Right ventricle myocardium superior (tissue), 1 donor: ENCODE results near the gene ERCC1. TPM values are rescaled to one million over a fixed set of nuclear protein-coding genes. Genes with fewer than 3 reads are reported as not detected.
"Not testable (repeated sequence)": the region's sequence is repeated elsewhere in the genome, so short reads cannot be mapped to it uniquely, and the experiment has no call there.

Source experiments
- ATAC-seq: fragments of 200-7000 bp; cut with Tn5 transposase; one replicate; pipeline ENCODE4 v1.9.1; 2020; ENCODE audit warnings: mild to moderate bottlenecking; ENCODE audit not compliant: poor library complexity
- DNase-seq: peaks from one replicate; pipeline ENCODE4 v3.0.0-alpha.2; 2020
- intact Hi-C: fragments of 100-400 bp; cut with DNase I; formaldehyde crosslinking; loops from one replicate; pipeline ENCODE4 v1.11.2; 2022
- total RNA-seq: library from RNA; stranded (reverse); fragmentation: NEBNext Ultra II Directional; extraction: Animal tissue kit (Norgen Biotek cat#: 25700); gene quantifications from one replicate; pipeline ENCODE4 v1.2.1, GENCODE V29; 2021
- donor health status: DM: no; HTN: yes; CAD: no; lungs with severe emphysema.

ERCC1 gene
- total RNA-seq, 1 donor from 2014 or later: 163 TPM

DNA sequence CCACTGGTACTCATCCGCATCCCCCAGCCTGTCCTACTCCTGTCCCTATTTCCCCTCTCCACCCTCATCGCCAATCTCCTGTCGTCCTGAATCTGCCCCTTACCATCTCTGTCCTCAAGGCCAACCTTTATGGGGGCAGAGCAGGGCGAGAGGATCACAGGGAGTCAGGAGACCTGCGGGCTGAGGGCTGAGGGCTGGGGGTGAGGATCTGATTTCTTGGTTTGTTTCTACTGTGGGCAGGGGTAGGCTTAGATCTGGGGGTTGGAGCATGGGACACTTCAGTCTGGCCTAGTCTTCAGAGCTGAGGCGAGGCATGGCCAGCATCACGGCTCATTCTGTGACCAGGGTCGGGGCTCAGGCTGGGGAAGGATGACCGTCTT, 16.5 kb upstream of the ERCC1 start:
- ATAC-seq (peak; percentile 1), DNase-seq (no peak)
- intact Hi-C loops: no loop called here

DNA sequence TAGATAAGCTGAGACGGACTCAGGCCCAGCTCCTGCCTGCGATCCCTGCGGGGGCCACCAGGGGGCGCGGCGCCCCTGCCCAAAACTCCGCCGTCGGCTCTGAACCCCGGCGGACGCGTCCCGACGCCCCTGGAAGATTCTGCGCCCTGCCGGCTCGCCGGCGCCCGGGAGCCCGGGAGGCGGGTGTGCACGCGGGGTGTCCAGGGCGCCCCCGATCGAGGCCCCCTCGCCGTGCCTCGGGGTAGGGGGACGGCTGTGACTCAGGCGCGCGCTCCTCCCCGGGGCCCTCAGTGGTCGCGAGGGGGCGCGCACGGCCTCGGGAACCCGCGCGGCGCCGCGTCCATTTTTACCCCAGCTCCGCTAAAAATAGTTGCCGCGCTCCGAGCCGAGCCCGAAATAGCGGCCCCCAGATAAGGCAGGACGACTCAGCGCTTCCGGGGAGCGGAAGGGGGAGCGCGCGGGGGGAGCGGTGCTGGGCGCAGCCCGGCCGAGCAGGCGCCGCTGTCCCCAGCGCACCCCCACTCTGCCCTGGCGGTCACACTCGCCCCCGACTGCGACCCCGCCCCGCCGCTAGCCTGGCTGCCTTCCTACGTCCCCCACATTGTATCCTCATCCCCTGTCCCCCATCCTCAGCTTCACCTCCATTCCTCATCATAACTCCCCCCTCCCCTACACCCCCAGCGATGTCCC, 16.0 kb upstream of the ERCC1 start:
- ATAC-seq (peak; percentile 80), DNase-seq (peak; percentile 92)
- intact Hi-C loops: loop anchor here (1.0 kb wide), 1 partner anchor 39 kb away; no protein-coding TSS in a partner anchor

DNA sequence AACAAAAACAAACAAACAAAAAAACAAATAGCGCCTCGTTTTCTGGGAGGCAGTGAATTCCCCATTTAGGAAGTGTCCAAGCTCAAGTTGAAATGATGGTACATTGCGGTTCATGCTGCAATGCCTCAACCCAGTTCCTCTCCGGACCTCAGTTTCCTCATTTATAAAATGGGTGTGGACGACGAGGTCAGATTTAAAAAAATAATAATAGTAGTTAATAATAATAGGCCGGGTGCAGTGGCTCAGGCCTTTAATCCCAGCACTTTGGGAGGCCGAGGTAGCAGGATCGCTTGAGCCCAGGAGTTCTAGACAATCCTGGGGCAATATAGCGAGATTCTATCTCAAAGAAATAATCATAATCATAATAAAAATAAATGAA, 15.5 kb upstream of the ERCC1 start:
- intact Hi-C loops: loop anchor here (1.0 kb wide), 1 partner anchor 39 kb away; no protein-coding TSS in a partner anchor
- ATAC-seq (no peak), DNase-seq (no peak)

DNA sequence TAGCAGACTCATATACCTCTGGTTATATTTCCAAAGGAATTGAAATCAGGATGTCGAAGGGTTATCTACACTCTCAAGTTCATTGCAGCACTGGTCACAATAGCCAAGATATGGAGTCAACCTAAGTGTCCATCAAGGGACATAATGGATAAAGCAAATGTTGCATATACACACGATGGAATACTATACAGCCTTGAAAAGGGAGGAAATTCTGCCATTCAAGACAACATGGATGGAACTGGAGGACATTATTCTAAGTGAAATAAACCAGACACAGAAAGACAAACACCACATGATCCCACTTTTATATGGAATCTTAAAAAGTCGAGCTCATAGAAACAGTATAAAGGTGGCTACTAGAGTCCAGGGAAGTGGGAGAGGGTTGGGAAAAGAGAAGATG, 13.6 kb upstream of the ERCC1 start:
- DNase-seq (no peak), ATAC-seq (no peak)
- intact Hi-C loops: no loop called here

DNA sequence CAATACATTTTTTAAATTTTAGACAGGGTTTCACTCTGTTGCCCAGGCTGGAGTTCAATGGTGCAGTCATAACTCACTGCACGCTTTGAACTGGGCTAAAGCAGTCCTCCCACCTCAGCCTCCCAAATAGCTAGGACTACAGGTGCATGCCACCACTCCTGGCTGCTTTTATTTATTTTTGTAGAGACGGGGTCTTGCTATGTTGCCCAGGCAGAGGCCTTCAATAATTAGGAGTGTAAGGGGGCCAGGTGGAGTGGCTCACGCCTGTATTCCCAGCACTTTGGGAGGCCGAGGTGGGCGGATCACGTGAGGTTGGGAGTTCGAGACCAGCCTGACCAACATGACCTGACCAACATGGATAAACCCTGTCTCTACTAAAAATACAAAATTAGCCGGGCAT, 8.8 kb upstream of the ERCC1 start:
- intact Hi-C loops, DNase-seq, ATAC-seq: not testable (repeated sequence)

DNA sequence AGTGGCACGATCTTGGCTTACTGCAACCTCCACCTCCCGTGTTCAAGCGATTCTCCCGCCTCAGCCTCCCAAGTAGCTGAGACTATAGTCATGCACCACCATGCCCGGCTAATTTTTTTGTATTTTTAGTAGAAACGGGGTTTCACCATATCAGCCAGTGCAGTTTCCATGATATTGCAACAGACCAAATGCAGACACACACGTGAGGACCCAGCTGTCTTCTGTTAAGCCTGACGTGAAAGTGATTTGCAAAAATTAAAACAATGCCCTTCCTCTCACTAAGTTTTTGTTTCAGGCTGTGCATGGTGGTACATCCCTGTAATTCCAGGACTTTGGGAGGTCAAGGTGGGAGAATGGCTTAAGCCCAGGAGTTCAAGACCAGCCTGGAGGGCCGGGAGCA, 7.3 kb upstream of the ERCC1 start:
- intact Hi-C loops, ATAC-seq, DNase-seq: not testable (repeated sequence)

DNA sequence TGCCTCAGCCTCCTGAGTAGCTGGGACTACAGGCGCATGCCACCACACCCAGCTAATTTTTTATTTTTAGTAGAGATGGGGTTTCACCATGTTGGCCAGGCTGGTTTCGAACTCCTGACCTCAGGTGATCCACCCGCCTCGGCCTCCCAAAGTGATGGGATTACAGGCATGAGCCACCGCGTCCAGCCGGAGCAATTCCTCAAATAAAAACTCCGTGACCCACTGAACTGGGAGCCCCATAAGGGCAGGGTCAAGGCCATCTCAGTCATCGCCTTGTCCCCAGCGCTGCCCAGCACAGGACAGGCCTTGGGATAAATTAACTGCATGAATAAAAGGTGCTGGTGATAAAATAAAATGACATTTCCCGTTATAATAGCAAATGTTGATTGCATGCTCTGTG, 6.2 kb upstream of the ERCC1 start:
- ATAC-seq, intact Hi-C loops, DNase-seq: not testable (repeated sequence)

DNA sequence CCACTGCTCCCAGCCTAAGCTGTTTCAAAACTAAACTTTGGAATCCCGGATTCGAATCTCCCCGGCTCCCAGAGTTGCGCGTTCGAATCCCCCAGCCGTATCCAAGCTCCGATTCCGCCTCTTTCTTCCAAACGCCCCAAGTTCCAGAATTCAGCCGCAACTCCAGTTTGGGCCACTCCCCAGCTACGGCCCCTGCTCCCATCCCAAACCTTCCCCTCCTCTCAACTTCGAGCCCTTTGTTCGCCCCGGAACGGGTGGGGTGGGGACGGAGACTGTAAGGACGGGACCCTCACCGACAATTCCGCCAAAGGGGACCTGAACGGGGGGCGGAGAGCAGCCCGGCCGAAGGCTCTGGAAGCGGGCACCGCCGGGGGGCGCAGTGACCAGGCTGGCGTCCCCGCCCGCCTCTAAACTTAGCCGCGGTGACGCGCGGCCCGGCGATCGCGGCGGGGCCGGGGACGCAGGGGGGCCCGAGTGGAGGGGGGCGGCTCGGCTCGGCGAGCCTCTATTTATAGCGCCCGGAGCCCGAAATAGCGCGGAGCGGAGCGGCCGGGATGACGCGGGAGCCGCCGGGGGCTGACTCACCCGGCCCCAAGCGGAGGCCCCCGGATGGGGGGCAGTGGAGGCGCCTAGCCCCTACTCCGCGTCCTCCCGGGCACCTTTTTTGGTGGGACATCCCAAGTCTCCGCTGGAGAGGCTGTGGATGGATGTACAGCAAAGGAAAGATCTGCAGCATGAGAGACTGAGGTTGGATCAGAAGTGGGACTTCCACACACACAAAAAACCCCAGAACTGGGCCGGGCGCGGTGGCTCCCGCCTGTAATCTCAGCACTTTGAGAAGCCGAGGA, 4.9 kb upstream of the ERCC1 start:
- ATAC-seq (peak; percentile 78), DNase-seq (peak; percentile 78)
- intact Hi-C loops: no loop called here

DNA sequence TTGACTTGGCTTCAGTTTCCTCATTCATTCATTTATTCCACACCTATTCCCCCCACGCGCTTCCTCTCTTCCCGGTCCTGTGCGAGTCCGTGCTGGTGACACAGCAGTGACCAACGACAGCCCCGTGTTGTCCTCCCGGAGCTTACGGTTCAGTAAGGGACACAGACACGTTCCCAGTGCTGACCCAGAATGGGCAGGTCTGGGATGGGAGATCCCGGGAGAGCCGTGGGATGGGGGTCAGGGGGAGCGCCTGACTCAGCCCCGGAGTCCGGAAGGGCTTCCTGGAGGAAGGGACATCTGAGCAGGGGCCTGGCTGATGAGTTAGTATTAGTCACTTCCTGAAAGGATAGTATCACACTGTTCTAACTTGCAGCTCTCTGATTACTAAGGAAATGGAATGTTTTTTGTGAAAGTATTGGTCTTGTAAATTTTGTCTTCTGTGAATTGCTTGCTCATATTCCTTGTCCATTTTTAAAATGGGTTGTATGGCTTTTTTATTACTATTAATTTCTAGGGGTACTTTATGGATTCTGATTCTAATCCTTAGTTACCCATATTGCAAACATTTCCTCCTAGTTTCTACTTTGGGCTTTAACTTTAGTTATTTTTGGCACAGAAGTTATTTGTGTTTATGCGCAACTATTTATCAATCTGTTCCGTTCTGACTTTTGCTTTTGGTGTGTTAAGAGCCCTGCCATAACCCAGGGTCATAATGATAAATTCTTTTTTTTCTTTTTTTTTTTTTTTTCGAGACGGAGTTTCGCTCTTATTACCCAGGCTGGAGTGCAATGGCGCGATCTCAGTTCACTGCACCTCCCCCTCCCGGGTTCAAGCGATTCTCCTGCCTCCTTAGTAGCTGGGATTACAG, 708 bp upstream of the ERCC1 start:
- intact Hi-C loops: no loop called here

DNA sequence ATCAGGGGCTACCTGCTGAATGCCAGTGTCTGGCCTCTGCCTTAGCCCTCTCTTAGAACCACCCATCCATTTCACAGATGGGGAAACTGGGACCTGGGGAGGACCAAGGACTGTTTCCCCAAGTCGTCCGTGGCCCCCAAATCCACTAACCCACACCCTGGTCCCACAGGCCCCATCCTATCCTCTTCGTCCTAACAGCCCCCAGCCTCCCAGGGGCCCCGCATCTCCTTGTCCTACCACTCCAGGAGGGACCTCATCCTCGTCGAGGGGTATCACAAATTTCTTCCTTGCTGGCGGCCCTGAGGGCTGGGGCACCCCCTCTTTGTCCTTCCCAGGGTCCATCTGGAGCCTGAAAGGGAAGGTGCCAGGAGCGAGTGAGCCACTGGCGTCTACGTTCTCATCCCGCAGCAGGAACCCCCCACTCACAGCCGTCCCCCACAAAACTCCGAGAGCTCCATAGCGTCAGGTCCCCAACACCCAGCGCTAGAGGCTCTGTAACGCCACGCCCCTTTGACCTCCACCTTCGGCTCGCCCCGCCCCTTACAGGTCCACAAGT, 606 bp downstream of the ERCC1 start:
- ATAC-seq (no peak), DNase-seq (no peak)
- intact Hi-C loops: no loop called here

More for the DNA sequence above, 708 bp upstream of the ERCC1 start:
- DNase-seq (peak; percentile 74), ATAC-seq (peak; percentile 19)

DNA sequence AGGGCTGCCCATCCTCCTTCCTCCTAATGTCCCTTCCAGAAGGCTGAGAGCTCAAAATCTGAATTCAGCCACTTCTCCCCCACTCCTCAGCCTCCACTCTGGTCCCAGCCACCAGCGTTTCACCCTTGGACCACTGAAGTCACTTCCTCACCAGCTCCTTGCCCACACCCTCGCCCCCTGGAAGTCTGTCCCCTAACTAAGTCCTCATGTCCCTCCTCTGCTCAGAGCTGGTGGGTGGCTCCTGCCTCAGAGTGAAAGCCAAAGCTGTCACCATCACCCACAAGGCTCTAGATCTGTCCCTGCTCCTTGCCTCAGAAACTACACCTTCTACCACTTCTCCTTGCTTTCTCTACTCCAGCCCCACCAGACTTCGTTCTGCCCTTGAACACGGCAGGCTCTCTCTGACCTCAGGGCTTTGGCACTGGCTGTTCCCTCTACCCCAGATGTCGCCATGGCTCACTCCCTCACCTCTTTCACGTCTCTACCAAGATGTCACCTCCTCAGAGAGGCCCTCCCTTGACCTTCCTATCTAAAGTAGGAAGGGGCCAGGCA, 1.7 kb downstream of the ERCC1 start:
- ATAC-seq (no peak), DNase-seq (no peak)
- intact Hi-C loops: no loop called here

DNA sequence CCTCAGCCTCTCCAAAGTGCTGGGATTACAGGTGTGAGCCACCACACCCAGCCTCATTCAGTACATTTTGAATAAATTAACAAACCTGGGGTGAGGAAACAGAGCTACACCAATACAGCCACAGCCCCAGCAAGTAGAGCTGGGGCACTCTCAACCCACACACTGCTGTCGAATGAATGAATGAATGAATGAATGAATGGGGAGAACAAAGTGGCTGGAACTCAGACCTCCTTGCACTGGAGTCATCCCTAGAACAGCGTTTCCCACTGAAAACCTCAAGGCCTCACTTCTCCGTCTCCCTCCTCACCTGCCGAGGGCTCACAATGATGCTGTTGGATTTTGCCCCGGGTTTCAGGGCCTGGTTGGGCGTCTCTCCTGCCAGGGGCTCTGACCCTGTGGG, 2.8 kb downstream of the ERCC1 start:
- no peak for ATAC-seq
- no peak for DNase-seq
- intact Hi-C loops: no loop called here

DNA sequence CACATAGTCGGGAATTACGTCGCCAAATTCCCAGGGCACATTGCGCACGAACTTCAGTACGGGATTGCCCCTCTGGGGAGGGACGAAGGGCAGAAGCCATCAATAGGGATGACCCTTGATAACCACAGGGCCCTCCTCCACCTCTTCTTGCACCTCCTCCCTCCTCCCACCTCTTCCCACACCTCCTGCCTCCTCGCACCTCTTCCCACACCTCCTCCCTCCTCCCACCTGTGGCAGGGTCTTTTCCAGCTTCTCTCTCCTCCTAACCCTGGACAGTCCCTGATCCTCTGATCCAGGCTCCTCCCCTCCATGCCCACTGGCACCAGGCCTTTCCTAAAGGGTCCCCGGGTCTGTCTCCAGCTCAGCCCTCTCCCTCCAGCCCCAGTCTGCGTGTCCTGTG, 3.4 kb downstream of the ERCC1 start:
- intact Hi-C loops: no loop called here
- DNase-seq: no peak

DNA sequence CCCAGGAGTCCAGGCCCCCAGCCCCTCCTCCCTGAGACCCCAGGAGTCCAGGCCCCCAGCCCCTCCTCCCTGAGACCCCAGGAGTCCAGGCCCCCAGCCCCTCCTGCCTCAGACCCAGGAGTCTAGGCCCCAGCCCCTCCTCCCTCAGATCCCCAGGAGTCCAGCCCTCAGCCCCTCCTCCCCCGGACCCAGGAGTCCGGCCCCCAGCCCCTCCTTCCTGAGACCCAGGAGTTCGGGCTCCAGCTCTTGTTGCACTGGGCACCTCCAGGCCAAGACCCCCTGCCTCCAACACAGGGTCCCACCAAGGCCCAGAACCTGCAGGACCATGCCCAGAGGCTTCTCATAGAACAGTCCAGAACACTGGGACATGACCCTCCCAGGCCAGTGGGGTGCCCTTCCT, 3.8 kb downstream of the ERCC1 start:
- DNase-seq: no peak

More for the DNA sequence above, 3.4 kb downstream of the ERCC1 start:
- no peak for ATAC-seq

DNA sequence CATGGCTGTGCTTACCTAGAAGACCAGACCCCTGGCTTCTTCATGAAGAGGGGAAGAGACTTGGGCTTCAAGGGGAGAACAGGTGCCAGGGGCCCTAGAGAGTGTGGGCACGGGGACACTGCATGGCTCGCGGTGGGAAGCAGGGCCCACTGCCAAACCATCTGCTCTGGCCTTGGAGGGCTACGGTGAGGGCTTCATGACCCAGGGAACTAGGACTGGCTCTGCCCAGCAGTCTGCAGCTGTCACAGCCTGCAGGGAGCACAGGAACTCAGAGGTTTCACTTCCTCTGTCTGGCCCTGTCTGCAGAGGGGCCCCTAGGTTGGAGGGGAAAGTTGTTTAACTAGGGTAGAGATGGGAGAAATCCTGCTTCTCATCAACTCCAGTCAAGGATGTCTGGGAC, 4.3 kb downstream of the ERCC1 start:
- intact Hi-C loops: no loop called here
- no peak for ATAC-seq
- DNase-seq: peak; percentile 63

More for the DNA sequence above, 3.8 kb downstream of the ERCC1 start:
- intact Hi-C loops: no loop called here
- no peak for ATAC-seq

DNA sequence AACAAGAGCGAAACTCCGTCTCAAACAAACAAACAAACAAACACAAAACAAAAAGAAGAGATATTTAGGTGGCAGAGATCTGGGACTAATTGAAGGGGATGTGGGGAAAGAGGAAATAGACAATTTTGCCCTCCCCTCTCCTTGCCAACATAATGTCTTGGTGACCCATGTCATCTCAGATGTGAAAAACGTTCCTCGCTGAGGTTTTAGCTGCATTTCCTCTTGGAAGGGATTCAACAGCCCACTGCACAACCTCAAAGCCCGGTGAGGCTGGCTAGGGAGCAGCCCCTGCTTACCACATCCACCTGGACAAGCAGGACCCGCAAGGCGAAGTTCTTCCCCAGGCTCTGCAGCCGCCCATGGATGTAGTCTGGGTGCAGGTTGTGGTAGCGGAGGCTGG, 4.9 kb downstream of the ERCC1 start:
- ATAC-seq: no peak
- no peak for DNase-seq
- intact Hi-C loops: no loop called here

DNA sequence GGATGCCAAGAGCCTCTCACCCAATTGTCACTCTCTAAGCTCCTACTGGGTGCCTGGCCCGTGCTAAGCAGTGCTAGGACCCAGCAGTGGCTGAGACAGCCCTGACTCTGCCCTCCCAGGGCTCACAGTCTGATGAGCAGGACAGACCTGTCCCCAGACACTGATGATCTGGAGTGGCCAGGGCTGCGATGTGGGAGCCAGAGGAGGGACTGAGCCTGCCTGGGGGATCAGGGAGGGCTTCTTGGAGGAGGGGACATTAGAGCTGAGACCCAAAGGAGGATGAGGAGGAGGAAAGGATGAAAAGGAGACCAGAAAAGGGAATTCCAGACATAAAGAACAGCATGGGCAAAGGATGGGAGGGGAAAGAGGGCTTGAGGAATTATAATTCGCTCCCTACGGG, 6.6 kb downstream of the ERCC1 start:
- ATAC-seq: no peak
- peak; percentile 3 for DNase-seq
- intact Hi-C loops: no loop called here

DNA sequence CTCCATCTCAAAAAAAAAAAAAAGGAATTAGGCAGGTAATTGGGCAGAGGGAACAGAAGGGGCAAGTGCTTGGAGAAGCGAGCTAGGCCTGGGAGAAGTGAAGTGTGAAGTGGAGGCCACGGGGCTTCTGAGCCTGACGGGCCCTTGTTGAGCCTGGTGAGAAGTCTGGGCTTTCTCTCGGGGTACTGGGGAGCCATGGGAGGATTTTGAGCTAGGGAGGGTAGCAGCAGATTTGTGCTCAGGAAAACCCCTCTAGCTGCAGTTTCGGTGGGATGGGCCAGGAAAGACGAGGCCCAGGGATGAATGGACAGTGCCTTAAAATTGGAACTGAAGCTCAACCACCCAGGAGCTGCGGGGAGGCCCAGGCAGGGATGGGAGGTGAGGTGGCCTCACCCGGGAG, 9.2 kb downstream of the ERCC1 start:
- ATAC-seq (no peak), DNase-seq (peak; percentile 4)
- intact Hi-C loops: no loop called here

DNA sequence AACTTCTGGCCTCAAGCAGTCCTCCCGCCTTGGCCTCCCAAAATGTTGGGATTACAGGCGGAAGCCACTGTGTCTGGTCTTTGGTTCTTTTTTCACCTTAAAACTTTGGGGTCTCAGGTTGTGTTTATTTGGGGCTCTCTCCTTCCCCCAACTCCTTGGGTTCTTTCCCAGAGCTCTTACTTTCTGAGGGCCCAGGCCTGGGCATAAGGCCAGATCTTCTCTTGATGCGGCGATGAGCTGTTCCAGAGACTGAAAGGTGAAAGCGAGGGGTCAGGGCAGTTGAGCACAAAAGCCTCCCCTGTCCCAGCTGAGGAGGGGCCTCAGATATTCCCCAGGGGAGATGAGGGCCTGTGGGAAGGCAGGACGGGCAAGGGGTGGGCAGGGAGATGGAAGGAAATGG, 10.2 kb downstream of the ERCC1 start:
- peak; percentile 10 for ATAC-seq
- DNase-seq: peak; percentile 37
- intact Hi-C loops: no loop called here
